K562 (cell line): ENCODE data around the gene MBNL1. TPM values are rescaled to one million over a fixed set of nuclear protein-coding genes. Genes with fewer than 3 reads are reported as not detected.

Source experiments
- ATAC-seq: fragments of 200-7000 bp; cut with Tn5 transposase; 3 replicates; pipeline ENCODE4 v1.9.1; 2020; ENCODE audit warnings: moderate library complexity
- BruUV-seq: library from RNA; stranded (reverse); fragments of 400-500 nt; replicated peaks from 2 replicates; lab custom pipeline; 2021; lab: Mats Ljungman, UMichigan
- CTCF ChIA-PET: fragments of 300-600 bp; formaldehyde crosslinking; extraction: SDS; loops from one replicate; lab custom pipeline; 2021; ENCODE audit warnings: low intra/inter-chr PET ratio; lab: Yijun Ruan, JAX
- POLR2A ChIA-PET: fragments of 300-600, 350-650 bp; sonication (Branson Sonifier 250); formaldehyde crosslinking; extraction: SDS; loops from one replicate; lab custom pipeline; 2021; ENCODE audit warnings: antibody characterized with exemption, inconsistent platforms; lab: Yijun Ruan, JAX
- DNase-seq, 4 experiments: peaks; one replicate each; pipeline versions ENCODE4 v3.0.0 to v3.0.0-alpha.2; 2011 to 2018; ENCODE audit warnings: low spot score in 3 of 4, mixed read lengths in 3 of 4; ENCODE audit errors: extremely low read depth in 1 of 4
- FAIRE-seq: peaks from 2 replicates; lab custom pipeline; 2011; peaks lifted over from hg19 to GRCh38; lab: Jason Lieb, UNC
- H2AFZ ChIP-seq: 2 replicates; pipeline ENCODE4 v1.6.0; 2011; ENCODE audit warnings: low read depth, low read length, control low read depth, inconsistent platforms
- H3K27ac ChIP-seq: fragments of 200-600 bp; 3 replicates; pipeline ENCODE4 v1.8.0; 2011; ENCODE audit warnings: low read depth, mild to moderate bottlenecking, control low read depth, inconsistent platforms, low read length, moderate library complexity, mixed read lengths; ENCODE audit errors: extremely low read depth
- H3K27me3 ChIP-seq, 2 experiments: fragments of 300-600 bp in 1 of 2; 2 replicates in 1 of 2; 3 replicates in 1 of 2; pipeline versions ENCODE4 v1.6.0 to v1.8.0; 2011; ENCODE audit warnings: inconsistent platforms in 2 of 2, low read length in 2 of 2, mild to moderate bottlenecking in 1 of 2, mixed read lengths in 1 of 2, moderate library complexity in 1 of 2; ENCODE audit not compliant: control insufficient read depth in 2 of 2, insufficient read depth in 2 of 2
- H3K36me3 ChIP-seq: fragments of 300-600 bp; 3 replicates; pipeline ENCODE4 v1.8.0; 2011; ENCODE audit warnings: mild to moderate bottlenecking, low read length, inconsistent platforms; ENCODE audit not compliant: control insufficient read depth, insufficient read depth
- H3K4me1 ChIP-seq, 2 experiments: fragments of 200-600 bp in 1 of 2; replicated peaks in 1 of 2; 2 replicates in 1 of 2; 3 replicates in 1 of 2; pipeline versions ENCODE4 v1.5.1 to v1.8.0; 2011; ENCODE audit warnings: inconsistent platforms in 2 of 2, low read length in 2 of 2, mild to moderate bottlenecking in 1 of 2, mixed read lengths in 1 of 2, moderate library complexity in 1 of 2; ENCODE audit not compliant: control insufficient read depth in 2 of 2, insufficient read depth in 2 of 2
- H3K4me2 ChIP-seq: 2 replicates; pipeline ENCODE4 v1.6.1; 2011; ENCODE audit warnings: low read length, control low read depth, inconsistent platforms, mixed read lengths; ENCODE audit not compliant: insufficient read depth
- H3K4me3 ChIP-seq: fragments of 200-600 bp; sonication (generic), shearing (Covaris generic); 2 replicates; pipeline ENCODE4 v1.5.1; 2016; ENCODE audit warnings: control low read depth, inconsistent platforms
- H3K79me2 ChIP-seq: fragments of 200-600 bp; 3 replicates; pipeline ENCODE4 v1.8.0; 2011; ENCODE audit warnings: low read length, inconsistent platforms; ENCODE audit not compliant: control insufficient read depth, insufficient read depth
- H3K9ac ChIP-seq, 2 experiments: 2 replicates each; pipeline versions ENCODE4 v1.6.0 to v1.6.1; 2011; ENCODE audit warnings: low read depth in 2 of 2, low read length in 2 of 2, control low read depth in 1 of 2, inconsistent platforms in 1 of 2, mild to moderate bottlenecking in 1 of 2, mixed read lengths in 1 of 2; ENCODE audit not compliant: insufficient read depth in 1 of 2
- H3K9me1 ChIP-seq: one replicate; pipeline ENCODE4 v1.6.0; 2011; ENCODE audit warnings: inconsistent platforms, mild to moderate bottlenecking, low read length, moderate library complexity; ENCODE audit not compliant: control insufficient read depth, insufficient read depth
- H3K9me3 ChIP-seq: replicated peaks from 2 replicates; pipeline ENCODE4 v1.5.1; 2011; ENCODE audit warnings: low read depth, low read length, inconsistent platforms; ENCODE audit not compliant: control insufficient read depth, insufficient read depth
- H4K20me1 ChIP-seq: replicated peaks from 2 replicates; pipeline ENCODE4 v1.6.1; 2011; ENCODE audit warnings: low read length, inconsistent platforms, mixed read lengths; ENCODE audit not compliant: control insufficient read depth, insufficient read depth
- CHD1 ChIP-seq: fragments of 200-600 bp; sonication (generic); IDR thresholded peaks from one replicate; pipeline ENCODE4 v1.6.1; 2012; ENCODE audit warnings: mild to moderate bottlenecking, moderate library complexity, low read length, inconsistent platforms
- DMBX1 ChIP-seq: fragments of 250-450 bp; sonication (Bioruptor Pico); IDR thresholded peaks from 2 replicates; pipeline ENCODE4 v1.8.0; 2022; ENCODE audit warnings: inconsistent platforms, mild to moderate bottlenecking, moderate library complexity, borderline replicate concordance
- PRDM10 ChIP-seq: fragments of 450-650 bp; IDR thresholded peaks from 2 replicates; pipeline ENCODE4 v1.6.1; 2018; ENCODE audit not compliant: partially characterized antibody
- SRSF3 ChIP-seq: fragments of 200-400 bp; formaldehyde crosslinking; IDR thresholded peaks from 2 replicates; pipeline ENCODE4 v1.6.1; 2016; ENCODE audit warnings: mild to moderate bottlenecking, low read length, moderate library complexity; ENCODE audit not compliant: insufficient read depth
- ZFX ChIP-seq: sonication (generic); formaldehyde crosslinking; IDR thresholded peaks from 2 replicates; pipeline ENCODE4 v1.8.0; 2022; ENCODE audit warnings: mild to moderate bottlenecking, missing genetic modification reagents, moderate library complexity
- WGBS: fragments of 100-300 bp; shearing (Covaris generic); methylation state at CpG from one replicate; pipeline ENCODE4 v1.1.6; 2016; ENCODE audit warnings: low coverage, mixed read lengths; ENCODE audit not compliant: insufficient coverage; ENCODE audit errors: missing lambda C conversion rate; 5-methylcytosine and 5-hydroxymethylcytosine counted together
- in situ Hi-C: fragments of 300-500 bp; cut with MboI; formaldehyde crosslinking; loops from 4 replicates; pipeline ENCODE4 v1.15.0; 2018; ENCODE audit warnings: inconsistent platforms, mixed read lengths
- intact Hi-C: fragments of 100-400 bp; cut with micrococcal nuclease; formaldehyde crosslinking; loops from 2 replicates; pipeline ENCODE4 v1.14.2; 2022
- polyA plus RNA-seq, 8 experiments: library from polyadenylated mRNA; depleted of rRNA in 4 of 8; stranded (reverse) in 5 of 8; unstranded in 3 of 8; fragments of >200 nt; fragmentation: Nextera tagmentation in 2 of 8; fragmentation: Illumina TruSeq in 1 of 8; extraction: Ambion mirVana in 2 of 8; extraction: Trizol in 1 of 8; gene quantifications; 2 replicates each; pipeline versions ENCODE4 v1.2.1 to v1.2.3, GENCODE V29; 2011 to 2014; ENCODE audit warnings: inconsistent platforms in 1 of 8, missing spikeins in 1 of 8
- total RNA-seq, 7 experiments: library from RNA; depleted of rRNA in 6 of 7; stranded (reverse); fragments of >200 nt in 6 of 7; fragmentation: Illumina TruSeq in 2 of 7; extraction: Trizol in 2 of 7; gene quantifications; 2 replicates each; pipeline versions ENCODE4 v1.2.1 to v1.2.3, GENCODE V29; 2011 to 2021; ENCODE audit warnings: low replicate concordance in 1 of 7
- TF ChIP-seq, protein P1 (sequence below): fragments of 250-450 bp; sonication (Bioruptor Pico); IDR thresholded peaks from 2 replicates; pipeline ENCODE4 v1.5.0; 2022; ENCODE audit warnings: mild to moderate bottlenecking

Gene MBNL1
- total and polyA plus RNA-seq, 9 of the 15 experiments (the other 6 are each of a cell fraction or from before 2014, with no cell fraction given), result 70.3 to 243 (median 220) TPM

DNA sequence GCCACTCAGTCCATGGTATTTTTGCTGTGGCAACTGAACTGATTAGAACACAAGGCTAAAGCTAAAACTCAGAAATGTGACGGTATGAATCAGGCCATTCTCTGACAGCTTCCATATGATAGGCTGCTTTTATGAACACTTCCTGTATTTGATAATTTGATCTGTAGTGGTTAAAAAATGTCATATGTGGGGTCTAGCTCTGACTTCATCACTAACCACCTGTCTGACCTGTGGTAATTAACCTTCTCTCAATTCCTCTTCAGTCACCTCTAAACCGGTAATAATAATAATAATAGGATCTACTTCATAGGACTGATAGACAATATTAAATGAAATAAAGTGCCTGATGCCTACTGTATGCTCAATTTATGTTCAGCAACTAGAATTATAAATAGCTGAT lies 223.2 kb downstream of the MBNL1 start (continued):
- TF ChIP-seq, protein P1, sequence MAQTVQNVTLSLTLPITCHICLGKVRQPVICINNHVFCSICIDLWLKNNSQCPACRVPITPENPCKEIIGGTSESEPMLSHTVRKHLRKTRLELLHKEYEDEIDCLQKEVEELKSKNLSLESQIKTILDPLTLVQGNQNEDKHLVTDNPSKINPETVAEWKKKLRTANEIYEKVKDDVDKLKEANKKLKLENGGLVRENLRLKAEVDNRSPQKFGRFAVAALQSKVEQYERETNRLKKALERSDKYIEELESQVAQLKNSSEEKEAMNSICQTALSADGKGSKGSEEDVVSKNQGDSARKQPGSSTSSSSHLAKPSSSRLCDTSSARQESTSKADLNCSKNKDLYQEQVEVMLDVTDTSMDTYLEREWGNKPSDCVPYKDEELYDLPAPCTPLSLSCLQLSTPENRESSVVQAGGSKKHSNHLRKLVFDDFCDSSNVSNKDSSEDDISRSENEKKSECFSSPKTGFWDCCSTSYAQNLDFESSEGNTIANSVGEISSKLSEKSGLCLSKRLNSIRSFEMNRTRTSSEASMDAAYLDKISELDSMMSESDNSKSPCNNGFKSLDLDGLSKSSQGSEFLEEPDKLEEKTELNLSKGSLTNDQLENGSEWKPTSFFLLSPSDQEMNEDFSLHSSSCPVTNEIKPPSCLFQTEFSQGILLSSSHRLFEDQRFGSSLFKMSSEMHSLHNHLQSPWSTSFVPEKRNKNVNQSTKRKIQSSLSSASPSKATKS (CRISPR knock-in tag), result no peak
- TF ChIP-seq SRSF3, result no peak
- TF ChIP-seq CHD1, result no peak

DNA sequence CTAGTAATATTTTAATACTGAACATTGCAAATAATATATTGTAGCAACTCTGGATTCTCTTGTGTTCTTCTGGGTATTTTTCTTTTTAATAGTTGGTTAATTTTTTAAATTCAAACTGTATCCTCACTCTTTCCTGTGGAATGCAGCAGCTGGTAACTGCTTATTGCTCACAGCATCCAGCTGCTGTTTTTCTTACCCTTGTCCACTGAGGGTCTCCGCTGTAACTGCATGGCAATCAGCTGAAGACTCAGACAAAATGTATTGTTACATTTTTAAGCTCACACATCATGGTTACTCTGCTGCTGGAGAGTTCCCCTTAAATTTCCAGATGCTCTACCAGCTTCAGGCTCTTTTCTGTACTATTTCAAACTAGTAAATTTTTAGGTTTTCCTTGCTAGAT lies 227.6 kb downstream of the MBNL1 start:
- TF ChIP-seq PRDM10 (no peak), ZFX (no peak), DMBX1 (CRISPR knock-in tag) (no peak)
- no peak for FAIRE-seq
- no peak overlapping the region for H2AFZ ChIP-seq
- no peak overlapping the region for H3K4me3 ChIP-seq
- no peaks in the 10 kb centered on the region for H3K27me3 ChIP-seq
- no peaks in the 10 kb centered on the region for H4K20me1 ChIP-seq
- H3K27ac ChIP-seq, result no peak overlapping the region
- H3K9me3 ChIP-seq, result no peaks in the 10 kb centered on the region
- POLR2A ChIA-PET, result interaction anchor here (1.6 kb wide), 1 partner anchor 11 kb away, joined by 5 read pairs; no protein-coding TSS in a partner anchor
- in situ Hi-C loops (no loop called here), intact Hi-C loops (no loop called here)
- no peaks in the 10 kb centered on the region for H3K79me2 ChIP-seq
- no peak overlapping the region for H3K4me2 ChIP-seq
- no peaks in the 10 kb centered on the region for H3K36me3 ChIP-seq
- no peak for ATAC-seq
- DNase-seq, result no peak
- 63% methylated on average over 1 of the region's 1 CpG for WGBS
- H3K9ac ChIP-seq, result no peak overlapping the region
- H3K4me1 ChIP-seq, result no peaks in the 10 kb centered on the region; a peak in 1 of 5 replicates
- BruUV-seq, result no TSS peak
- CTCF ChIA-PET, result no interaction called here
- H3K9me1 ChIP-seq, result no peaks in the 10 kb centered on the region
